Activated CD4-positive, CD25-positive, alpha-beta regulatory T cell treated with anti-CD3 and anti-CD28 coated beads, Interleukin-2, amount 50 U/mL, for 24 hours (primary cell): ENCODE measurements around the gene BMPER.

Experiments used
- ATAC-seq, 2 donors: fragments of 150-1000 bp; cut with Tn5 transposase; one replicate each; pipeline ENCODE4 v1.10.0; 2021; ENCODE audit warnings: mild to moderate bottlenecking in 1 of 2, moderate library complexity in 1 of 2

Gene BMPER

DNA sequence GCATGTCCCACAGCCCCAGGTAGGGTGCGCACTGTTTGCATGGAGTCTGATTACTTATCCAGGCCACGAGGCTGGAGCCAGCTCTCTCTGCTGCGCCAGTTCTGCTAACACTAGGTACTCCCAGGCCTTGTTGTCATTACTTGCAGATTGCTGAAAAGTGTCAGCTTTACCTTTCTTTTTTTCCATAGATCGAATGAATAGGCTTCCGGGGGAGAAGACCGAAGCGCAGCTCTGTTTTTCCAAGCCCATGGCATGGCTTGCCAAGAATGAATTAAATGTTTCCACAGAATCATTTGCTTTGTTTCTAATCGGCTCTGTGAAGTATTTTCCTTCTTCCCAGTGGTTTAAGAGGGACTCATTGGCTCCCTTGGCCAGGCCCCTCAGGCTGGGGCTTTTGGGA is 285.8 kb downstream of the BMPER start:
- no peak for ATAC-seq

DNA sequence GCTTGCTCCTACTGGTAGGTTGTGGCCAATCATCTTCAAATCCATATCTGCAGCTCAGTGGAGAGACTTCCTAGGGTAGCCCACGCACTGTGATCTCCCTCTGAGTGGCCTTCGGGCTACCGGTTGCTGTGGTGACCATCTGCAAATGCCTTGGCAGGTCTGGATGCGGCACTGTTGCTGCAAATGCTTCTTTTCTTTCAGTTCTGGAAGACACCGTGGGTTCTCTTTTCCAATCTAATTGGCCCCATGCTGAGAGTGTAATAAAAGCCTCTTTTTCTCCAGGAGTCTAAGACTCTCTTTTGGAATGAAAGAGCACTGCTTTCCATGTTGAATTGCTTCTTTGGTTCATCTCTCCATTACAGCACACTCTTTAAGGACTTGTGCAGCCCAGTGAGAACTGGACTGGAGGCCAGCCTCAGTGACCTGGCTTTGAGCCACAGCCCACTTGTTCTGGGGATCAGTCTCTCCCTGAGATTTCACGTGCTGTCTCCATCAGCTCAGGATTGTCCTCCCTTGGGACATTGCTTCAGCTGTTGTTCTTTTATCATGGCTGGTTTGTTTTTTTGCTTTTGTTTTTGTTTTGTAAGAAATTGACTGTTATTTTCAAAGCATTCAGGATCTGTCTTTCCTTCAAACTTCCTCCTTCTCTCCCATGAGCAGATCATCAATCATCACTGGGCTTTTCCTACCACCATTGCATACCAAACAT is 286.6 kb downstream of the BMPER start:
- no peak for ATAC-seq

DNA sequence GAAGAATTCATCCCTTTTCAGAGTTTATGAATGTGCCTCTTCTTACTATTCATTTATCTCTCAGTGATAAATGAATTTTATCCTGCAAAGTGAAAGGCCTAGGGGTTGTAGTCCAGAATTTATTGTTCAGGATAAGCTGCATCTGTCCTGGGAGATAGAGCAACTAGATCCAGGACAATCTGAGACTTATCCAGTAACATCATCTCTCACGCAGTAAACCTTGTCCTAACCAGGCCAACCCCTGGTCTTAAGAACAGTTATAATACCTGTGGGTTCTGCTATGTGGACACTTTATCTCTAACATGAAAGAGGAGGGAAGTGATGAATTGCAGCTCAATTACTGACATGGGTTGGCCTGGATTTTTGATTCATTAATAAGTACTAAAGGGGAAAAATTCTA is 287.6 kb downstream of the BMPER start:
- ATAC-seq: no peak

DNA sequence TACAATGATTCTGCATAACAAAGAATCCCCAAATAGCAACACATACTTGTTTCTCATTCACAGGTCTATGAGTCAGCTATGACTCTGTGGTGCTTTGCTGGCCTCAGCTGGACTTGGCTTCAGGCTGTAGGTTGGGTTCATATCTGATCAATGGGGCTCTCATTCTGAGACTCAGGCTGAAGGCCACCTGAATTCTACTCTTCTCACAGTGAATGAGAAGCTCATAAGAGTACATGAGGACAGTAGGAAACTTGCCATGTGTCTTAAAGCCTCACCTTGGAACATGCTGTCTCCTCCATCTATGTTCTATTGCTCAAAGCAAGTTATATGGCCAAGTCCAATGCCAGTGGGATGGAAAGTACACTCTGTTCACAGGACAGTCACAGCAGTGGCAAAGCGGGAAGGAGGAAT is 292.9 kb downstream of the BMPER start:
- no peak for ATAC-seq
